ENCODE data around the gene SCAMP4. TPM values are rescaled to one million over a fixed set of nuclear protein-coding genes. Genes with fewer than 3 reads are reported as not detected.

Gene SCAMP4
- total and polyA plus RNA-seq, 2 of the 13 experiments (the other 11 are each of a cell fraction or from before 2014, with no cell fraction given), result 10.7 to 13.7 TPM

- peak; percentile 71 for TF ChIP-seq ZNF547 (CRISPR knock-in tag; IDR thresholded peaks at IDR 0.05)
- TF ChIP-seq NR1H2 (CRISPR knock-in tag; IDR thresholded peaks at IDR 0.05; ENCODE audit: borderline replicate concordance, low read depth), result peak; percentile 50; the same call in 1 of the 2 replicates
- no peak for TF ChIP-seq NFATC3 (CRISPR knock-in tag; IDR thresholded peaks at IDR 0.05)
- no peak for TF ChIP-seq SNAI1 (CRISPR knock-in tag; IDR thresholded peaks at IDR 0.05; ENCODE audit: borderline replicate concordance)
- peak; percentile 46; the same call in 1 of the 2 replicates for TF ChIP-seq KDM5A (IDR thresholded peaks at IDR 0.05; ENCODE audit: borderline replicate concordance, low read length)
- TF ChIP-seq FOXP1 (IDR thresholded peaks at IDR 0.05), result no peak
- TF ChIP-seq FOXP1 (CRISPR knock-in tag; IDR thresholded peaks at IDR 0.05), result no peak
- TF ChIP-seq ZKSCAN8 (CRISPR knock-in tag; IDR thresholded peaks at IDR 0.05; ENCODE audit: borderline replicate concordance), result no peak; the same call in 1 of the 2 replicates
- TF ChIP-seq ZNF280D (CRISPR knock-in tag; IDR thresholded peaks at IDR 0.05), result peak; percentile 73; the same call in 1 of the 2 replicates
- no peak for TF ChIP-seq KDM1A (CRISPR knock-in tag; IDR thresholded peaks at IDR 0.05)
- no peak for TF ChIP-seq GTF3A (CRISPR knock-in tag; conservative IDR thresholded peaks at IDR 0.05)
- no peak; the same call in 1 of the 2 replicates for TF ChIP-seq ZSCAN20 (CRISPR knock-in tag; IDR thresholded peaks at IDR 0.05; ENCODE audit: borderline replicate concordance)
- TF ChIP-seq ATF7-NPFF (CRISPR knock-in tag; IDR thresholded peaks at IDR 0.05; ENCODE audit: low read depth), result peak; percentile 92
- TF ChIP-seq STAG1 (CRISPR knock-in tag; IDR thresholded peaks at IDR 0.05), result peak; percentile 10; the same call in 1 of the 2 replicates
- peak; percentile 85; the same call in 1 of the 2 replicates for TF ChIP-seq ZNF761 (CRISPR knock-in tag; conservative IDR thresholded peaks at IDR 0.05)
- peak; percentile 97 for TF ChIP-seq TFE3 (CRISPR knock-in tag; IDR thresholded peaks at IDR 0.05)
- no peak for TF ChIP-seq ZNF382 (CRISPR knock-in tag; IDR thresholded peaks at IDR 0.05; ENCODE audit: borderline replicate concordance)
- 0 out of 2 replicates have a peak, but pooled peaks have one; percentile 31 for TF ChIP-seq FOSL1 (CRISPR knock-in tag; IDR thresholded peaks at IDR 0.05; ENCODE audit: borderline replicate concordance)
- peak; percentile 74; the same call in 1 of the 2 replicates for TF ChIP-seq SIN3A (IDR thresholded peaks at IDR 0.05; ENCODE audit: borderline replicate concordance, low read depth, low read length)
- TF ChIP-seq GPBP1L1 (CRISPR knock-in tag; IDR thresholded peaks at IDR 0.05), result no peak
These were observed 29.3 kb upstream of the SCAMP4 start (continued) for GRCh38 chr19:1875646-1876495.

All from HepG2 (cell line).